ENCODE data around the gene PSMG3. TPM values are rescaled to one million over a fixed set of nuclear protein-coding genes. Genes with fewer than 3 reads are reported as not detected.

The PSMG3 gene
- polyA plus RNA-seq, 1 experiment = 31.1 TPM

DNA sequence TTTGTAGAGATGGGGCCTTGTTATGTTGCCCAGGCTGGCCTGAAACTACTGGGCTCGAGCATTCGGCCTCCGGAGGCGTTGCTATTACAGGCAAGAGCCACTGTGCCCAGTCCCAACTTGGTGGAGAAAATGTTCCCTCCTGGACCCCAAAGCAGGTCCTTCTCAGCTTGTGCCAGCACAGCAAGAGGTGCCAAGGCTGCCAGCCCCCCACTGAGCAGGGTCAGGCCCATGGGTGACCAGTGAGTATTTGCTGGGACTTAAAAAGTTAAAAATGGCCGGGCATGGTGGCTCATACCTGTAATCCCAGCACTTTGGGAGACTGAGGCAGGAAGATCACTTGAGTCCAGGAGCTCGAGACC lies 34.8 kb downstream of the PSMG3 start:
- CTCF ChIA-PET = no interaction called here
- Histone ChIP-seq H3K27me3 (ENCODE audit: control insufficient read depth, insufficient read depth, low read length) (no peaks in the 10 kb centered on the region), H3K4me3 (ENCODE audit: low read depth, low read length) (no peak overlapping the region), H3K9me3 (ENCODE audit: control insufficient read depth, insufficient read depth, low read length) (no peaks in the 10 kb centered on the region; the same call in 1 of the 2 replicates), H3K27ac (ENCODE audit: low read depth, low read length) (no peak overlapping the region)
- POLR2A ChIA-PET = interaction anchor here (1.0 kb wide), 1 partner anchor 20 kb away, joined by 3 read pairs; no protein-coding TSS in a partner anchor
- DNase-seq (ENCODE audit: low read depth, low spot score) = no peak
- TF ChIP-seq, protein P1, sequence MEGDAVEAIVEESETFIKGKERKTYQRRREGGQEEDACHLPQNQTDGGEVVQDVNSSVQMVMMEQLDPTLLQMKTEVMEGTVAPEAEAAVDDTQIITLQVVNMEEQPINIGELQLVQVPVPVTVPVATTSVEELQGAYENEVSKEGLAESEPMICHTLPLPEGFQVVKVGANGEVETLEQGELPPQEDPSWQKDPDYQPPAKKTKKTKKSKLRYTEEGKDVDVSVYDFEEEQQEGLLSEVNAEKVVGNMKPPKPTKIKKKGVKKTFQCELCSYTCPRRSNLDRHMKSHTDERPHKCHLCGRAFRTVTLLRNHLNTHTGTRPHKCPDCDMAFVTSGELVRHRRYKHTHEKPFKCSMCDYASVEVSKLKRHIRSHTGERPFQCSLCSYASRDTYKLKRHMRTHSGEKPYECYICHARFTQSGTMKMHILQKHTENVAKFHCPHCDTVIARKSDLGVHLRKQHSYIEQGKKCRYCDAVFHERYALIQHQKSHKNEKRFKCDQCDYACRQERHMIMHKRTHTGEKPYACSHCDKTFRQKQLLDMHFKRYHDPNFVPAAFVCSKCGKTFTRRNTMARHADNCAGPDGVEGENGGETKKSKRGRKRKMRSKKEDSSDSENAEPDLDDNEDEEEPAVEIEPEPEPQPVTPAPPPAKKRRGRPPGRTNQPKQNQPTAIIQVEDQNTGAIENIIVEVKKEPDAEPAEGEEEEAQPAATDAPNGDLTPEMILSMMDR (IDR thresholded peaks at IDR 0.05; ENCODE audit: low read depth, low read length) = no peak

- Histone ChIP-seq H3K9me3 (ENCODE audit: control insufficient read depth, insufficient read depth, low read length) (no peaks in the 10 kb centered on the region; the same call in 1 of the 2 replicates), H3K27ac (ENCODE audit: low read depth, low read length) (peak overlapping the region; percentile 98), H3K27me3 (ENCODE audit: control insufficient read depth, insufficient read depth, low read length) (no peaks in the 10 kb centered on the region), H3K4me3 (ENCODE audit: low read depth, low read length) (peak overlapping the region; percentile 20; the same call in 1 of the 2 replicates)
- TF ChIP-seq, protein P1 (IDR thresholded peaks at IDR 0.05; ENCODE audit: low read depth, low read length) = no peak
- ChIA-PET CTCF (no interaction called here), POLR2A (interaction anchor here (1.3 kb wide), 1 partner anchor 21 kb away, joined by 4 read pairs; no protein-coding TSS in a partner anchor)
- DNase-seq (ENCODE audit: low read depth, low spot score) = no peak
These were observed 35.3 kb downstream of the PSMG3 start for GRCh38 chr7:1534330-1535099.

DNA sequence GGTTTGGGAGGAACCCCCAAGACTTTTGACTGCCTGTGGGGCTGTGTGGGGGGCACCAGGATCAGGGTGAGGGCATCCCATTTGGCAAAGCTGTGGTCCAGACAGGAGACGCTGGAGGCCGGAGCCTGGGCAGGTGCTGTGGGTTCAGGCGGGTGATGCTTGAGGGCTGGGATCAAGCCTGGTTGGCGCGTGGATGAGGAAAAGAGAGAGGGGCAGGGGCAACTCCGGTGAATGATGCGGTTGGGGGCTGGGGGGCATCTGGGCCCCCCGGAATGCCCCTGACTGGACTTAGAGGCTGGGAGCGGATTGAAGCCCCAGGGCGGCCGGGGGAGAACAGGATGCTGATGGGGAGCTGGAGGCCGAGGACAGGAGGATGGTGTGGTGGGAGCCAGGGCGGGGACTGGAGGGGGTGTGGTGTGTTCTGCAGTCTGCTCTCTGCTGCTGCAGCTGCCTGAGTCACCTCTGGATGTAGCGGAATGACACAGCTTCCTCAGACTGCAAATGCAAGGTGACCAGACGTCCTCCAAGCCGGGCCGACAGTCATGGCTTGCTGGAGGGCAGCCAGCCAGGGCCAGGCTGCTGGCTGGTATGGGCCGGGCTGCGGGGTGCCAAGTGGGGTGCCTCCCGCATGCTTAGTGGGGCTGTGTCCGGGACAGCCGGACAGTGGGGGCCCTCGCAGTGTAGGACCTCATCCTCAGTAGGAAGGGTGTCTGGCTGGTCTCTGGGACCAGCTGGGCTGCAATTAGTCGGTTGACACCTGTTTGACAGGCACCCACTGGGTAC lies 36.1 kb downstream of the PSMG3 start:
- peak overlapping the region; percentile 74 for H3K4me3 ChIP-seq (ENCODE audit: low read depth, low read length)
- POLR2A ChIA-PET = interaction anchor here (1.3 kb wide), 1 partner anchor 22 kb away, joined by 4 read pairs; no protein-coding TSS in a partner anchor
- CTCF ChIA-PET = no interaction called here
- TF ChIP-seq, protein P1 (IDR thresholded peaks at IDR 0.05; ENCODE audit: low read depth, low read length) = no peak
- peak overlapping the region; percentile 98 for H3K27ac ChIP-seq (ENCODE audit: low read depth, low read length)
- H3K9me3 ChIP-seq (ENCODE audit: control insufficient read depth, insufficient read depth, low read length) = no peaks in the 10 kb centered on the region; the same call in 1 of the 2 replicates
- peak; percentile 56 for DNase-seq (ENCODE audit: low read depth, low spot score)
- H3K27me3 ChIP-seq (ENCODE audit: control insufficient read depth, insufficient read depth, low read length) = no peaks in the 10 kb centered on the region

- peak overlapping the region; percentile 74 for H3K4me3 ChIP-seq (ENCODE audit: low read depth, low read length)
- DNase-seq (ENCODE audit: low read depth, low spot score) = no peak
- no peaks in the 10 kb centered on the region for H3K27me3 ChIP-seq (ENCODE audit: control insufficient read depth, insufficient read depth, low read length)
- no peaks in the 10 kb centered on the region; the same call in 1 of the 2 replicates for H3K9me3 ChIP-seq (ENCODE audit: control insufficient read depth, insufficient read depth, low read length)
- ChIA-PET POLR2A (interaction anchor here (0.6 to 1.3 kb wide), 2 partner anchors 22 to 28 kb away, joined by 4 to 5 read pairs; no protein-coding TSS in a partner anchor), CTCF (no interaction called here)
- H3K27ac ChIP-seq (ENCODE audit: low read depth, low read length) = peak overlapping the region; percentile 98
- TF ChIP-seq, protein P1 (IDR thresholded peaks at IDR 0.05; ENCODE audit: low read depth, low read length) = no peak
These were observed 36.6 kb downstream of the PSMG3 start for GRCh38 chr7:1533255-1533546.

Data from AG04450 (cell line).